ENCODE results near the gene YDJC.

GRCh38 chr22:21589396-21589795 is 40.4 kb downstream of the YDJC start:
- no peak for TF ChIP-seq CTCF (IDR thresholded peaks at IDR 0.05)
- no peak for TF ChIP-seq ZFX (IDR thresholded peaks at IDR 0.05; ENCODE audit: borderline replicate concordance)

Measured in 22Rv1 (cell line).